ENCODE results near the gene RAB27B.

The RAB27B gene

DNA sequence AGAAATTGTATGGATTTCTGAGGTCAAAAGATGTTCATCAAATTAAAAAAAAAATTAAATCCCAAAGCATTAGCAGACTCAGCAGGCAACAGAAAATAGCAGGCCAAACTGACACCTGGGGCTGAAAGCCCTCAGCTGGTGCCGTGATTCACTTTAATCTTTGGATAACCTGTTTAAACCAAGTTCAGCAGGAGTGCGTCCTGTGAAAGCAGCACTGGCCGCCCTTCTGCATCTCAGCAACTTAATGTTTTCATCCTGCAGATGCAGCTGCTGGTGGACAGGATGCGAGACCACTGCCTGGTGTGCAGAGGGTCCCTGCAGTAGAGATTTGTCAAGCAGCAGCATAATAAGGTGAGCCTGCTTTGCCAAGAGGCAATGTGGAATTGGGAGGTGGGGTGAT lies 89.8 kb downstream of the RAB27B start:
- Histone ChIP-seq H3K27ac (no peak overlapping the region), H3K9ac (no peak overlapping the region), H3K36me3 (no peaks in the 10 kb centered on the region), H3K27me3 (no peaks in the 10 kb centered on the region), H3K4me3 (no peak overlapping the region), H3K9me3 (no peaks in the 10 kb centered on the region), H4K20me1 (no peaks in the 10 kb centered on the region), H3K4me2 (no peak overlapping the region), H3K4me1 (no peaks in the 10 kb centered on the region)
- no peak for TF ChIP-seq Cebpa-rat (IDR thresholded peaks at IDR 0.05)

DNA sequence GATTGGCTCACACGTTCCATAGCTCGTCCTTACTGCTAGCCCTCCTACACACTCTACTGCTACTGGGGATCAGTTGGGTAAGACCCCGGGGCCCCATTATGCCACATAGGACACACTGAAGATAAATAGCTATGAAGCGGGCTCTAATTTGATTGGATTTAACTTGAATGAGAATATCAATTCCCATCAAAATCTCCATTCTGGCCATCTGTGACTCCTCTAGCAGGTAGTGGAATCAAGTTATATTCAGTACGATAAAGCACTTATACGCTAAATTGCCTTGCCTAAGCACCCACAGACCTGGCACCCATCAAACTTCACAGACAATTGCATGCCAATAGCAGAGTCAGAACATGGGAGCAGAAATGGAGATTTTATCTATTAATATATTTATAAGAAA lies 91.1 kb downstream of the RAB27B start:
- no peaks in the 10 kb centered on the region for H3K9me3 ChIP-seq
- H3K36me3 ChIP-seq = no peaks in the 10 kb centered on the region
- H3K9ac ChIP-seq = no peak overlapping the region
- no peak overlapping the region for H3K4me3 ChIP-seq
- no peaks in the 10 kb centered on the region for H4K20me1 ChIP-seq
- no peak for TF ChIP-seq Cebpa-rat (IDR thresholded peaks at IDR 0.05)
- no peak overlapping the region for H3K27ac ChIP-seq
- H3K4me1 ChIP-seq = no peaks in the 10 kb centered on the region
- H3K4me2 ChIP-seq = no peak overlapping the region
- H3K27me3 ChIP-seq = no peaks in the 10 kb centered on the region

GRCh38 chr18:54923339-54923956 lies 95.2 kb downstream of the RAB27B start:
- no peaks in the 10 kb centered on the region for H3K4me1 ChIP-seq
- no peak overlapping the region for H3K4me2 ChIP-seq
- no peak overlapping the region for H3K9ac ChIP-seq
- no peak for TF ChIP-seq Cebpa-rat (IDR thresholded peaks at IDR 0.05)
- H3K4me3 ChIP-seq = no peak overlapping the region
- no peaks in the 10 kb centered on the region for H3K36me3 ChIP-seq
- no peaks in the 10 kb centered on the region for H3K27me3 ChIP-seq
- no peaks in the 10 kb centered on the region for H3K9me3 ChIP-seq
- no peak overlapping the region for H3K27ac ChIP-seq
- no peaks in the 10 kb centered on the region for H4K20me1 ChIP-seq

DNA sequence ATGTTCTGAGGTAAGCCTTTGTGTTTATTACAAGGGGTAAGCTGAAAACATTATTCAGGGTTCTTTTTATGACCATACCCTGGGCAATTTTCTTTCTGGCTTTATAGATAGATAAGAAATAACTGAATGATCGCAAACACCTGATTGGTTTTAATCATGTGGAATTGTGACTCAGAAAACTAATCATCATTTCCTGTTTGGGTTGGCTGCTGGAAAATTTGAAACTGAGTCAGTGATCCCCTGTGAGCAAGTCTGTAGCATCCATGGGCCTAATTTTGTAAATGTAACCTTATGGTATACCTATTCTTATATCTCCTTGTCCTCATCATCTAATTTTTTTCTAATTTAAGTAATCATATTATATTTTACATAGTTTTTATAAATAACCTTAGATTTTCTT lies 96.7 kb downstream of the RAB27B start:
- Histone ChIP-seq H4K20me1 (no peaks in the 10 kb centered on the region), H3K36me3 (no peaks in the 10 kb centered on the region), H3K9me3 (no peaks in the 10 kb centered on the region), H3K9ac (no peak overlapping the region), H3K4me1 (no peaks in the 10 kb centered on the region), H3K4me3 (no peak overlapping the region), H3K4me2 (no peak overlapping the region), H3K27ac (no peak overlapping the region), H3K27me3 (no peaks in the 10 kb centered on the region)
- no peak for TF ChIP-seq Cebpa-rat (IDR thresholded peaks at IDR 0.05)

DNA sequence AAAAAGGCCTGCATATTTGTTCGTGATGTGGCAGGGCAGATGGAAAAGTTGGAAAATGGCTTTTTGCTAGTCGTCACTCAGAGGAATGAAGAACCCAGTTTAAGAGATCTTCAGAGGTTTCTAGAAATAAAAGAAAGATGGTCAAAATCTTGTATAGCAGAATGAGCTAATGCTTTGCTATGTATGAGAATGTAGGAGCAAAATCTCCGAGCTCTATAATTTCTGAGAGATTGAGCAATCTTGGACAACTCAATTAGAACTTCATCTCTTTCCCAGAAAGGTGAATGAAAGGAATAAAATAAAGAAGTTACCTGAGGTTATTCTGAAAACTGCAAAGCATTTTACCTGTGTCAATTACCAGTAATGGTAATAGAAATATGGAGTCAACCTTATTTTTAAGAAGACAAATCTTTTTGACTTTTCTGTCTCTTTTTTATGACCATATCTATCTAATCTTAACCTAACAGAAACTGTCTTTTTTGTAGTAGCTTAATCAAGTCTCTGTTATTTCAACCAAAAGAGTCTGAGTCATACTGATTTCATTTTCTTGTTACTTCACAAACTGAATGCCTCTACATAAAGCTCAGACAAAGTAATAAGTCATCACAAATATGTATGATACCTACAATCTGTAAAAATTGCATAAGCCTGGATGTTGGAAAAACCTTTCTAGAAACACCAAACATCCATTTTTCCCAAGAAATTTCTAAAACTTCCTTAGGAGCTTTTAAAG lies 98.5 kb downstream of the RAB27B start:
- no peaks in the 10 kb centered on the region for H3K36me3 ChIP-seq
- no peaks in the 10 kb centered on the region for H3K9me3 ChIP-seq
- H4K20me1 ChIP-seq = no peaks in the 10 kb centered on the region
- H3K4me2 ChIP-seq = no peak overlapping the region
- no peak for TF ChIP-seq Cebpa-rat (IDR thresholded peaks at IDR 0.05)
- H3K4me1 ChIP-seq = no peaks in the 10 kb centered on the region
- no peak overlapping the region for H3K27ac ChIP-seq
- H3K27me3 ChIP-seq = no peaks in the 10 kb centered on the region
- no peak overlapping the region for H3K4me3 ChIP-seq
- H3K9ac ChIP-seq = no peak overlapping the region

DNA sequence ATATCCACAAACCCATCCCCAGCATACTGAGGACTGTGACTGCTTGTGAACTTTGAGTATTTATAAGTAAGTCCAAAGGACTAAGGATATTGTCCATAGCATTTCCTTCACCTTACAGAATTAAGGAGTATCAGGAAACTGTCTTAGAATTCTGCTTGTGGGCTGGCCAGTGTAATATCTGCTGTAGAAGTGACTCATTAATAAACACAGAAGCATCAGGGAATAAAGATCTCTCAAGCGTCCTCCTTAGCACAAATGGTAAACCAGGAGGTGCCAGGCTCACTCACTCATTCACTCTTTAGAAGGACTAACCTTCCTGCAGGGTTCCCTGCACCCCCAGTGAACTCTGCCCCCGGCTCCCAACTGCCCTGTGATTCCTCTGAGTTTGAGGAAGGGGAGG lies 100.0 kb downstream of the RAB27B start:
- no peak for TF ChIP-seq Cebpa-rat (IDR thresholded peaks at IDR 0.05)
- H3K4me2 ChIP-seq = no peak overlapping the region
- H3K27ac ChIP-seq = no peak overlapping the region
- no peak overlapping the region for H3K4me3 ChIP-seq
- H4K20me1 ChIP-seq = no peaks in the 10 kb centered on the region
- no peaks in the 10 kb centered on the region for H3K36me3 ChIP-seq
- no peaks in the 10 kb centered on the region for H3K27me3 ChIP-seq
- H3K9ac ChIP-seq = no peak overlapping the region
- no peaks in the 10 kb centered on the region for H3K9me3 ChIP-seq
- no peaks in the 10 kb centered on the region for H3K4me1 ChIP-seq

DNA sequence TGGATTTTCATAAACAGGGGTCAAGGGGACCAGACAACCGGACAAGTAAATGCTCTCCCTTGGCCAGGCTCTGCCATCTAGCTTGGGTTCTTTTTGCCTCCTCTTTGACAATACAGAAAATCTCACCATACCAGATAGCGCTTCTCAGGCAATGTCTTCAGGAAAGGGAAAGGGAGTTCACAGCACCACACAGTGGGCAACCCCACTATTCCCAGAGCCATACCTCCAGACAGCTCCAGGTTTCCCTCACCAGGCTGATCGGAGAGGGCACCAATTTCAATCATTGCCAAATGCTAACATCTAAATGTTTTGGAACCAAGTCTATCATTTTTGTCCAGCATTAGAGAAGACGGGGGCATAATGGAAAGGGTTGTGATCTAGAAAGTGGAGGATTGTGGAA lies 102.9 kb downstream of the RAB27B start:
- no peaks in the 10 kb centered on the region for H3K36me3 ChIP-seq
- H3K4me1 ChIP-seq = no peaks in the 10 kb centered on the region
- H3K27me3 ChIP-seq = no peaks in the 10 kb centered on the region
- H3K27ac ChIP-seq = no peak overlapping the region
- H3K9me3 ChIP-seq = no peaks in the 10 kb centered on the region
- no peaks in the 10 kb centered on the region for H4K20me1 ChIP-seq
- no peak overlapping the region for H3K4me2 ChIP-seq
- H3K4me3 ChIP-seq = no peak overlapping the region
- no peak for TF ChIP-seq Cebpa-rat (IDR thresholded peaks at IDR 0.05)
- H3K9ac ChIP-seq = no peak overlapping the region

DNA sequence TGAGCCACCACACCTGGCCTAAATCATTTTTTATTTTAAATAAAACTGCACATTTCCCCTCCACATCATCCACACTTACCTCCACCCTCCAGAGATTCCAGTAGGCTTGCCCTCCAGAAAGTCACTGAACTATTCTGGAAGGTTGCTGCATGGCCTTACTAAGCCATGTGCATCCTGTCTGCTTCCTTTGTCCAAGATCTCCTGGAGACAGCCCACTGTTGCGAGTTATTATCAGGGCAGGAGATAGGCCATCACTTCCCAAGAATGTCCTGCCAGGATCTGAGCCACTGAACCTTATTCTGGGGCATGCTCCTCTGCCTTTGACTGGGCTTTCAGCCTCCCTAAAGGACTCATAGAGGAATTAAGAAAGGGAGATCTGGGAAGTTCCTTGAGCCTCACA lies 104.2 kb downstream of the RAB27B start:
- TF ChIP-seq Cebpa-rat (IDR thresholded peaks at IDR 0.05) = no peak
- no peak overlapping the region for H3K9ac ChIP-seq
- H3K4me2 ChIP-seq = no peak overlapping the region
- no peak overlapping the region for H3K27ac ChIP-seq
- no peaks in the 10 kb centered on the region for H4K20me1 ChIP-seq
- no peak overlapping the region for H3K4me3 ChIP-seq
- H3K9me3 ChIP-seq = no peaks in the 10 kb centered on the region
- no peaks in the 10 kb centered on the region for H3K27me3 ChIP-seq
- no peaks in the 10 kb centered on the region for H3K36me3 ChIP-seq
- H3K4me1 ChIP-seq = no peaks in the 10 kb centered on the region

DNA sequence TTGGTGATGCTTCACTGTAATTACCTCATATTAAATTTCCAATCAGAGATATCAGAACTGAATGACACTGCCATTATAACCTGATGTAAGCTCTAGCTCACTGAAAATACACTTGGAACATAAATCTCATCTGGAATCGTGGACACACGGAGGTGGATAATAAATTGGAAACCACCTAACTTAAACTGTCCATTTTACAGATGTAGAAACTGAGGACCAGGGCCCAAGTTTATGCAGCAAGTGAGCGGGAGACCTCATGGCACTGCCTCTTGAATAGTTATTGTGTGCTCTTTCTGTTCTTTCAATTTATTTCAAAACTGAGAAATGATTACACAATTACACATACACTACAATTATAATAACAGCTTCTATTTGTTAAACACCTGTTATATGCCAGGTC lies 110.2 kb downstream of the RAB27B start:
- TF ChIP-seq Cebpa-rat (IDR thresholded peaks at IDR 0.05) = no peak

DNA sequence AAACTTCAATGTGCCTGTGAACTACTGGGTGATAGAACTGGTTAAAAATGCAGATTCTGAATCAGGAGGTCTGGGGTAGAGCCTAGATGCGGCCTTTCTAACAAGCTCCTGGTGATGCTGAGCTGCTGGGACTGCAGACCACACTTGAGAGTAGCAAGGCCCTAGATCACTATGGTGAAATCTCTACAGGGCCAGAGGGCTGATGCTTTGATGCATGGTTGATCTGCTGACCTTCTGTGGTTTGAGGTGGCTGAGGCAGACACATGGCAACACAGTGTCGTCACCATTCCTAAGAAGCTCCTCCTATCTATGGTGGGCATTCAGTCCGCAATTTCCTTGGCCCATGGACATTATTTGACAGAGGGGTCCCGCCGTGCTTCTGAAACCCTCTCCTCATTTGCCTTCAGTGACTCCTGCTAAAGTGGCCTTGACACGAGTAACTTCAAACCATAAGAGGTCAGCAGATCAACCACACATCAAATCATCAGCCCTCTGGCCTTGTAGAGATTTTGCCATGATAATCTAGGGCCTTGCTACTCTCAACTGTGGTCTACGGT lies 111.2 kb downstream of the RAB27B start:
- Histone ChIP-seq H3K27me3 (no peaks in the 10 kb centered on the region), H3K4me1 (no peaks in the 10 kb centered on the region), H3K9ac (no peak overlapping the region), H3K27ac (no peak overlapping the region), H3K4me2 (no peak overlapping the region), H3K4me3 (no peak overlapping the region), H3K36me3 (no peaks in the 10 kb centered on the region), H4K20me1 (no peaks in the 10 kb centered on the region), H3K9me3 (no peaks in the 10 kb centered on the region)
- TF ChIP-seq Cebpa-rat (IDR thresholded peaks at IDR 0.05) = no peak

More for the DNA sequence above, 110.2 kb downstream of the RAB27B start:
- Histone ChIP-seq H3K4me1 (no peaks in the 10 kb centered on the region), H3K27ac (no peak overlapping the region), H3K27me3 (no peaks in the 10 kb centered on the region), H3K4me3 (no peak overlapping the region), H3K36me3 (no peaks in the 10 kb centered on the region), H3K9ac (no peak overlapping the region), H3K4me2 (no peak overlapping the region), H3K9me3 (no peaks in the 10 kb centered on the region), H4K20me1 (no peaks in the 10 kb centered on the region)

Measured in BLaER1 (cell line).